Ascending aorta (tissue), 2 donors: ENCODE results near the gene MRPS33. TPM values are rescaled to one million over a fixed set of nuclear protein-coding genes. Genes with fewer than 3 reads are reported as not detected.

Source experiments
- DNase-seq, 2 donors: peaks; one replicate each; pipeline ENCODE4 v3.0.0-alpha.2; 2019; ENCODE audit warnings: low spot score in 2 of 2
- H3K27ac ChIP-seq, 2 donors: fragments of 200-600 bp; sonication (generic); one replicate each; pipeline ENCODE4 v1.5.1; 2016 to 2017; ENCODE audit warnings: mild to moderate bottlenecking in 1 of 2
- H3K27me3 ChIP-seq: fragments of 200-600 bp; sonication (generic); one replicate; pipeline ENCODE4 v1.5.1; 2017
- H3K36me3 ChIP-seq, 2 donors: fragments of 200-600 bp; sonication (generic); one replicate each; pipeline ENCODE4 v1.5.1; 2016
- H3K4me1 ChIP-seq, 2 donors: fragments of 200-600 bp; sonication (generic); one replicate each; pipeline ENCODE4 v1.5.1; 2016 to 2017; ENCODE audit warnings: mild to moderate bottlenecking in 1 of 2
- H3K4me3 ChIP-seq, 2 donors: fragments of 200-600 bp; sonication (generic); one replicate each; pipeline ENCODE4 v1.5.1; 2016 to 2017; ENCODE audit warnings: mild to moderate bottlenecking in 1 of 2
- H3K9me3 ChIP-seq, 2 donors: fragments of 200-600 bp; sonication (generic); one replicate each; pipeline ENCODE4 v1.5.1; 2016
- intact Hi-C: fragments of 100-400 bp; cut with DNase I; formaldehyde crosslinking; loops from one replicate; pipeline ENCODE4 v1.15.1; 2023
- total RNA-seq: library from RNA; depleted of rRNA; stranded (reverse); fragments of >200 nt; gene quantifications from one replicate; pipeline ENCODE4 v1.1.0, GENCODE V29; 2016
- TF ChIP-seq, protein P1 (sequence below), 3 experiments: fragments of 200-600 bp in 2 of 3; fragments of 450-650 bp in 1 of 3; sonication (generic) in 2 of 3; IDR thresholded peaks; one replicate each; pipeline ENCODE4 v1.5.1; 2016 to 2019; ENCODE audit warnings: antibody characterized with exemption in 3 of 3, mild to moderate bottlenecking in 1 of 3, moderate library complexity in 1 of 3

Gene MRPS33
- total RNA-seq, 1 donor from 2014 or later, result 8.9 TPM

DNA sequence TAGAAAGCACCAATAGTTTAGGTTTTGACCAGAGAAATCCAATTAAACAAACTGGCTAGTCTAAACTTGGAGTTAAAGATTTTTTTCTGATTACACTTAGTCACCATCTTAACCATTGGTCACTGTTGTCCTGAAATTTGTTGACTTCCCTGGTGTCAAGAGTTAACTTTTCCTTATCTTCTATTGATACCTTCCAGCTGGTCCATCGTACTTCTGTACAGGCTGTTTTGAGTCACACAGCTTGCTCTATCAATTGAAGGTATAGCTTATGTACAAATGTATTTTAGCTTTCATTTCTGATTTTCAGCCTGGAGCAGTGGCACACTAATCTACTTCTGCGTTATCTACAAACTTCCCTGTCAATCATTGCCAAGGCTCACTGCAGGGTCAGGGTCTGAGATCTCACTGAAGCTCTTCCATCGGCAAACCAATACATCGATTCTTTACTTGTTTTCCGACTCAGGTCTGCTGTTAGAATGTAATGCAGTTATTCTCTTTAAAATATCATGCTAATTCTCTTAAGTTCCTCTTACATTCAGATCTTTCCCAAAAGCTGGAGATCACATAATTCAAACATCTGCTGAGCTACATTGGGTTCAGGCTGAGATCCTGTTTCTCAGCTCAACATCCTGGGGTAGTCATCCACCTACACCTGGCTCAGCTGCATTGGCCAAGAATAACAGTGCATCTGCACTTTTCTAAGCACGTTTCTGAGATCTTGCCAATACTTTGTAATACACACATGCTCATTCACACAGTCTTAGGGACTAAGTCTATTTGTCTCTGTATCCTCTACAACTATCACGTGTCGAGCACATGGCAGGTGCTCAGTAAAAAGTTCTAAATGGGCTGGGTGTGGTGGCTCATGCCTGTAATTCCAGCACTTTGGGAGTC is 11.3 kb downstream of the MRPS33 start:
- intact Hi-C loops, result no loop called here
- H3K4me3 ChIP-seq, result no peak overlapping the region
- TF ChIP-seq, protein P1, sequence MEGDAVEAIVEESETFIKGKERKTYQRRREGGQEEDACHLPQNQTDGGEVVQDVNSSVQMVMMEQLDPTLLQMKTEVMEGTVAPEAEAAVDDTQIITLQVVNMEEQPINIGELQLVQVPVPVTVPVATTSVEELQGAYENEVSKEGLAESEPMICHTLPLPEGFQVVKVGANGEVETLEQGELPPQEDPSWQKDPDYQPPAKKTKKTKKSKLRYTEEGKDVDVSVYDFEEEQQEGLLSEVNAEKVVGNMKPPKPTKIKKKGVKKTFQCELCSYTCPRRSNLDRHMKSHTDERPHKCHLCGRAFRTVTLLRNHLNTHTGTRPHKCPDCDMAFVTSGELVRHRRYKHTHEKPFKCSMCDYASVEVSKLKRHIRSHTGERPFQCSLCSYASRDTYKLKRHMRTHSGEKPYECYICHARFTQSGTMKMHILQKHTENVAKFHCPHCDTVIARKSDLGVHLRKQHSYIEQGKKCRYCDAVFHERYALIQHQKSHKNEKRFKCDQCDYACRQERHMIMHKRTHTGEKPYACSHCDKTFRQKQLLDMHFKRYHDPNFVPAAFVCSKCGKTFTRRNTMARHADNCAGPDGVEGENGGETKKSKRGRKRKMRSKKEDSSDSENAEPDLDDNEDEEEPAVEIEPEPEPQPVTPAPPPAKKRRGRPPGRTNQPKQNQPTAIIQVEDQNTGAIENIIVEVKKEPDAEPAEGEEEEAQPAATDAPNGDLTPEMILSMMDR (IDR thresholded peaks at IDR 0.05), result no peak
- peaks cover 0 to 25% of the 10 kb centered on the region in 2 donors for H3K36me3 ChIP-seq
- no peak overlapping the region for H3K27ac ChIP-seq
- no peaks in the 10 kb centered on the region for H3K4me1 ChIP-seq
- H3K9me3 ChIP-seq, result no peaks in the 10 kb centered on the region
- DNase-seq, result no peak
- no peaks in the 10 kb centered on the region for H3K27me3 ChIP-seq

DNA sequence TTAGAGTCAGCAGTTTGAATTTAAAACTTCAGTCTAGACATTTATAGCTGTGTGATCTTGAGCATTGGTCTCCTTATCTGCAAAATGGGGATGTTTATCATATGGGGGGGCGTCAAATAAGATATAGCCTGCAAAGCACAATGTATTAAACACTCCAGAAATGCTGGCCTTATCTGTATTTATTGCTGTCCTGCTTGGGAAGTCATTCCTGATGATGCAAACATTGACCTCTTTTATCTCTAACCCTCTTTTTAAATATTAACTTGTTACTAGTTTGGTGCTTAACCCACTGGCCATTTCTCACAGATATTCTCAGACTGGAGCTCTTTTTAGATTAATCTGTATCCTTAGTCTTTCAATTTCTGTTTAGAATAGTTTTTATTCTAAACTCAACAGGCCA is 13.2 kb downstream of the MRPS33 start:
- Histone ChIP-seq H3K4me1 (no peaks in the 10 kb centered on the region), H3K4me3 (no peak overlapping the region), H3K36me3 (peaks cover 0 to 15% of the 10 kb centered on the region in 2 donors), H3K27ac (no peak overlapping the region), H3K27me3 (no peaks in the 10 kb centered on the region), H3K9me3 (no peaks in the 10 kb centered on the region)
- intact Hi-C loops, result no loop called here
- DNase-seq, result no peak
- TF ChIP-seq, protein P1 (IDR thresholded peaks at IDR 0.05), result no peak

DNA sequence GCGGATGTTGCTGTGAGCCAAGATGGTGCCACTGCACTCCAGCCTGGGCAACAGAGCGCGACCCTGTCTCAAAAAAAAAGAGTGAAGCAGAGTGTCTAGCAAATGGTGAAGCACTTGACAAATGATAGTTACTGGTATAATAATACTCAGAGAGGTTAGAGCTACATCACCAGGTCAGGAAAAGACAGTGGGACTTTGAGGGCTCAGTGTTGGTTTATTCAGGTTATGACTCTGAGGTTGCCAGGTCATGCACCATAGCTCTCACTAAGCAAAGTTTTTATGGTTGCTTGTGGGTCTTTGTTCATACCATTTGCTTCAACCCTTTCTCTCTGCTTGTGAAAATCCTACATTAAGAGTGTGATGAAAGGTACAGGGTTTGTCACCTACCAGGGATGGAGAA is 13.6 kb downstream of the MRPS33 start:
- Histone ChIP-seq H3K27me3 (no peaks in the 10 kb centered on the region), H3K36me3 (peaks cover 0 to 11% of the 10 kb centered on the region in 2 donors), H3K4me1 (no peaks in the 10 kb centered on the region), H3K4me3 (no peak overlapping the region), H3K9me3 (no peaks in the 10 kb centered on the region), H3K27ac (no peak overlapping the region)
- intact Hi-C loops, result no loop called here
- TF ChIP-seq, protein P1 (IDR thresholded peaks at IDR 0.05), result no peak
- no peak for DNase-seq

DNA sequence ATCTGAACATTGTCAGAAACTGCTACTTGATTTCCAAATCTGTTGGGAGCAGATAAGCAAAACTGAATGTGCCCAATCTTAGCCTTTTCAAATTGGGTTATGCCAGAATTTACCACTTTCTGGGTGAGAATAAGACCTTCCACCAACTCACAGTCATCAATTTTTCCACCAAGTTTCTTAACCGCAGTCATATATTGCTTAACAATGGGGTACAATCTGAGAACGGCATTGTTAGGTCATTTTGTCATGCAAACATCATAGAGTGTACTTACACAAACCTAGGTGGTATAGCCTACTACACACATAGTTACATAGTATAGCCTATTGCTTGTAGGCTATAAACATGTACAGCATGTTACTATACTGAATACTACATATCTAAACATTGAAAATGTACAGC is 16.0 kb downstream of the MRPS33 start:
- TF ChIP-seq, protein P1 (IDR thresholded peaks at IDR 0.05), result no peak
- Histone ChIP-seq H3K36me3 (no peaks in the 10 kb centered on the region), H3K27me3 (no peaks in the 10 kb centered on the region), H3K27ac (no peak overlapping the region), H3K9me3 (no peaks in the 10 kb centered on the region), H3K4me1 (no peaks in the 10 kb centered on the region), H3K4me3 (no peak overlapping the region)
- DNase-seq, result no peak
- intact Hi-C loops, result no loop called here

DNA sequence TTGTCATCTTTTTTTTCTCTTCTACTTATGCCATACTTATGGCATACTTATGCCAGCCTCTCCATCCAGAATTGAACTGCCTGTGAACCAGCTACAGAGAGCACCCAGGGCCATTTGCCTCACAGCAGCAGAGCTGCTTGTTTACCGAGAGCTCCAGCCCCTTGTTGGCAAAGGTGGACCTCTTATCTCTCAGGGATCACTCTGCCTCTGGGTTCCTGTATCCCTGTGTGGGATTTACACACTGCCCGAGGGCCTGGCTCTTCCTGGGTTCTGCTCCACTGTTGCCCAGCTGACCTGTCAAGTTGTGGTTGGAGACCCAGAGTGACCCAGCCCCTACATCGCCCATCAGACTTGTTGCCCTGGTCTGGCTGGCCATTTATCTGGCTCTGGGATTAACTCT is 22.3 kb downstream of the MRPS33 start:
- DNase-seq, result no peak
- Histone ChIP-seq H3K9me3 (no peaks in the 10 kb centered on the region), H3K36me3 (no peaks in the 10 kb centered on the region), H3K27ac (no peak overlapping the region), H3K4me3 (no peak overlapping the region), H3K27me3 (no peaks in the 10 kb centered on the region), H3K4me1 (no peaks in the 10 kb centered on the region)
- TF ChIP-seq, protein P1 (IDR thresholded peaks at IDR 0.05), result no peak
- intact Hi-C loops, result no loop called here
